K562 (cell line): Measurements from ENCODE around the gene ZNF672. TPM values are rescaled to one million over a fixed set of nuclear protein-coding genes. Genes with fewer than 3 reads are reported as not detected.

Source experiments
- ATAC-seq: fragments of 200-7000 bp; cut with Tn5 transposase; 3 replicates; pipeline ENCODE4 v1.9.1; 2020; ENCODE audit warnings: moderate library complexity
- BruUV-seq: library from RNA; stranded (reverse); fragments of 400-500 nt; replicated peaks from 2 replicates; lab custom pipeline; 2021; lab: Mats Ljungman, UMichigan
- CTCF ChIA-PET: fragments of 300-600 bp; formaldehyde crosslinking; extraction: SDS; loops from one replicate; lab custom pipeline; 2021; ENCODE audit warnings: low intra/inter-chr PET ratio; lab: Yijun Ruan, JAX
- POLR2A ChIA-PET: fragments of 300-600, 350-650 bp; sonication (Branson Sonifier 250); formaldehyde crosslinking; extraction: SDS; loops from one replicate; lab custom pipeline; 2021; ENCODE audit warnings: antibody characterized with exemption, inconsistent platforms; lab: Yijun Ruan, JAX
- DNase-seq, 4 experiments: peaks; one replicate each; pipeline versions ENCODE4 v3.0.0 to v3.0.0-alpha.2; 2011 to 2018; ENCODE audit warnings: low spot score in 3 of 4, mixed read lengths in 3 of 4; ENCODE audit errors: extremely low read depth in 1 of 4
- FAIRE-seq: peaks from 2 replicates; lab custom pipeline; 2011; peaks lifted over from hg19 to GRCh38; lab: Jason Lieb, UNC
- H2AFZ ChIP-seq: 2 replicates; pipeline ENCODE4 v1.6.0; 2011; ENCODE audit warnings: low read depth, low read length, control low read depth, inconsistent platforms
- H3K27ac ChIP-seq: fragments of 200-600 bp; 3 replicates; pipeline ENCODE4 v1.8.0; 2011; ENCODE audit warnings: low read depth, mild to moderate bottlenecking, control low read depth, inconsistent platforms, low read length, moderate library complexity, mixed read lengths; ENCODE audit errors: extremely low read depth
- H3K27me3 ChIP-seq, 2 experiments: fragments of 300-600 bp in 1 of 2; 2 replicates in 1 of 2; 3 replicates in 1 of 2; pipeline versions ENCODE4 v1.6.0 to v1.8.0; 2011; ENCODE audit warnings: inconsistent platforms in 2 of 2, low read length in 2 of 2, mild to moderate bottlenecking in 1 of 2, mixed read lengths in 1 of 2, moderate library complexity in 1 of 2; ENCODE audit not compliant: control insufficient read depth in 2 of 2, insufficient read depth in 2 of 2
- H3K36me3 ChIP-seq: fragments of 300-600 bp; 3 replicates; pipeline ENCODE4 v1.8.0; 2011; ENCODE audit warnings: mild to moderate bottlenecking, low read length, inconsistent platforms; ENCODE audit not compliant: control insufficient read depth, insufficient read depth
- H3K4me1 ChIP-seq, 2 experiments: fragments of 200-600 bp in 1 of 2; replicated peaks in 1 of 2; 2 replicates in 1 of 2; 3 replicates in 1 of 2; pipeline versions ENCODE4 v1.5.1 to v1.8.0; 2011; ENCODE audit warnings: inconsistent platforms in 2 of 2, low read length in 2 of 2, mild to moderate bottlenecking in 1 of 2, mixed read lengths in 1 of 2, moderate library complexity in 1 of 2; ENCODE audit not compliant: control insufficient read depth in 2 of 2, insufficient read depth in 2 of 2
- H3K4me2 ChIP-seq: 2 replicates; pipeline ENCODE4 v1.6.1; 2011; ENCODE audit warnings: low read length, control low read depth, inconsistent platforms, mixed read lengths; ENCODE audit not compliant: insufficient read depth
- H3K4me3 ChIP-seq: fragments of 200-600 bp; sonication (generic), shearing (Covaris generic); 2 replicates; pipeline ENCODE4 v1.5.1; 2016; ENCODE audit warnings: control low read depth, inconsistent platforms
- H3K79me2 ChIP-seq: fragments of 200-600 bp; 3 replicates; pipeline ENCODE4 v1.8.0; 2011; ENCODE audit warnings: low read length, inconsistent platforms; ENCODE audit not compliant: control insufficient read depth, insufficient read depth
- H3K9ac ChIP-seq, 2 experiments: 2 replicates each; pipeline versions ENCODE4 v1.6.0 to v1.6.1; 2011; ENCODE audit warnings: low read depth in 2 of 2, low read length in 2 of 2, control low read depth in 1 of 2, inconsistent platforms in 1 of 2, mild to moderate bottlenecking in 1 of 2, mixed read lengths in 1 of 2; ENCODE audit not compliant: insufficient read depth in 1 of 2
- H3K9me1 ChIP-seq: one replicate; pipeline ENCODE4 v1.6.0; 2011; ENCODE audit warnings: inconsistent platforms, mild to moderate bottlenecking, low read length, moderate library complexity; ENCODE audit not compliant: control insufficient read depth, insufficient read depth
- H3K9me3 ChIP-seq: replicated peaks from 2 replicates; pipeline ENCODE4 v1.5.1; 2011; ENCODE audit warnings: low read depth, low read length, inconsistent platforms; ENCODE audit not compliant: control insufficient read depth, insufficient read depth
- H4K20me1 ChIP-seq: replicated peaks from 2 replicates; pipeline ENCODE4 v1.6.1; 2011; ENCODE audit warnings: low read length, inconsistent platforms, mixed read lengths; ENCODE audit not compliant: control insufficient read depth, insufficient read depth
- CHD1 ChIP-seq: fragments of 200-600 bp; sonication (generic); IDR thresholded peaks from one replicate; pipeline ENCODE4 v1.6.1; 2012; ENCODE audit warnings: mild to moderate bottlenecking, moderate library complexity, low read length, inconsistent platforms
- CHD4 ChIP-seq: fragments of 200-600 bp; sonication (generic); IDR thresholded peaks from 3 replicates; pipeline ENCODE4 v1.6.1; 2012; ENCODE audit warnings: low read depth, mild to moderate bottlenecking, mixed read lengths, low read length, inconsistent platforms; ENCODE audit not compliant: insufficient read depth, insufficient replicate concordance, poor library complexity, severe bottlenecking
- FOXA1 ChIP-seq: fragments of 450-650 bp; IDR thresholded peaks from 2 replicates; pipeline ENCODE4 v1.6.1; 2016; ENCODE audit warnings: mild to moderate bottlenecking, borderline replicate concordance
- HNRNPLL ChIP-seq: fragments of 200-400 bp; formaldehyde crosslinking; IDR thresholded peaks from 2 replicates; pipeline ENCODE4 v1.6.1; 2017; ENCODE audit warnings: low read length, low read depth, mild to moderate bottlenecking; ENCODE audit not compliant: poor library complexity, severe bottlenecking
- MEIS2 ChIP-seq: fragments of 450-650 bp; IDR thresholded peaks from 2 replicates; pipeline ENCODE4 v1.6.1; 2014; ENCODE audit warnings: mild to moderate bottlenecking; ENCODE audit not compliant: partially characterized antibody
- NFYB ChIP-seq: IDR thresholded peaks from 2 replicates; pipeline ENCODE4 v1.6.1; 2011; ENCODE audit warnings: mild to moderate bottlenecking, moderate library complexity; ENCODE audit not compliant: insufficient read length; ENCODE audit errors: extremely low read depth
- POLR2A ChIP-seq: fragments of 450-650 bp; conservative IDR thresholded peaks from 2 replicates; pipeline ENCODE4 v1.6.1; 2016
- POLR2AphosphoS2 ChIP-seq: IDR thresholded peaks from 2 replicates; pipeline ENCODE4 v1.6.1; 2012; ENCODE audit warnings: low read length, improper control_type of control experiment
- PTBP1 ChIP-seq: fragments of 200-400 bp; formaldehyde crosslinking; IDR thresholded peaks from 2 replicates; pipeline ENCODE4 v1.6.1; 2017; ENCODE audit warnings: low read depth, low read length
- RBFOX2 ChIP-seq: fragments of 200-400 bp; formaldehyde crosslinking; IDR thresholded peaks from 2 replicates; pipeline ENCODE4 v1.6.1; 2017; ENCODE audit warnings: low read depth, mild to moderate bottlenecking, low read length, moderate library complexity
- SMAD2 ChIP-seq: fragments of 150-350 bp; IDR thresholded peaks from 2 replicates; pipeline ENCODE4 v1.6.1; 2014; ENCODE audit warnings: low read depth, mild to moderate bottlenecking, low read length
- SMC3 ChIP-seq: conservative IDR thresholded peaks from 2 replicates; pipeline ENCODE4 v1.6.1; 2011; ENCODE audit warnings: low read depth, low read length, improper control_type of control experiment; ENCODE audit not compliant: insufficient read depth
- SUPT5H ChIP-seq: fragments of 450-650 bp; IDR thresholded peaks from 2 replicates; pipeline ENCODE4 v1.6.1; 2016
- ZFP1 ChIP-seq: fragments of 450-650 bp; formaldehyde crosslinking; IDR thresholded peaks from 2 replicates; pipeline ENCODE4 v1.4.0; 2020; ENCODE audit warnings: mild to moderate bottlenecking, mixed read lengths
- ZNF140 ChIP-seq: fragments of 250-450 bp; sonication (Bioruptor Pico); IDR thresholded peaks from 2 replicates; pipeline ENCODE4 v1.8.0; 2021; ENCODE audit warnings: moderate library complexity, mild to moderate bottlenecking, inconsistent platforms
- ZNF512 ChIP-seq: IDR thresholded peaks from 2 replicates; pipeline ENCODE4 v1.6.1; 2016; ENCODE audit warnings: missing genetic modification characterization, missing compliant biosample characterization
- WGBS: fragments of 100-300 bp; shearing (Covaris generic); methylation state at CpG from one replicate; pipeline ENCODE4 v1.1.6; 2016; ENCODE audit warnings: low coverage, mixed read lengths; ENCODE audit not compliant: insufficient coverage; ENCODE audit errors: missing lambda C conversion rate; 5-methylcytosine and 5-hydroxymethylcytosine counted together
- in situ Hi-C: fragments of 300-500 bp; cut with MboI; formaldehyde crosslinking; loops from 4 replicates; pipeline ENCODE4 v1.15.0; 2018; ENCODE audit warnings: inconsistent platforms, mixed read lengths
- intact Hi-C: fragments of 100-400 bp; cut with micrococcal nuclease; formaldehyde crosslinking; loops from 2 replicates; pipeline ENCODE4 v1.14.2; 2022
- polyA plus RNA-seq, 8 experiments: library from polyadenylated mRNA; depleted of rRNA in 4 of 8; stranded (reverse) in 5 of 8; unstranded in 3 of 8; fragments of >200 nt; fragmentation: Nextera tagmentation in 2 of 8; fragmentation: Illumina TruSeq in 1 of 8; extraction: Ambion mirVana in 2 of 8; extraction: Trizol in 1 of 8; gene quantifications; 2 replicates each; pipeline versions ENCODE4 v1.2.1 to v1.2.3, GENCODE V29; 2011 to 2014; ENCODE audit warnings: inconsistent platforms in 1 of 8, missing spikeins in 1 of 8
- total RNA-seq, 7 experiments: library from RNA; depleted of rRNA in 6 of 7; stranded (reverse); fragments of >200 nt in 6 of 7; fragmentation: Illumina TruSeq in 2 of 7; extraction: Trizol in 2 of 7; gene quantifications; 2 replicates each; pipeline versions ENCODE4 v1.2.1 to v1.2.3, GENCODE V29; 2011 to 2021; ENCODE audit warnings: low replicate concordance in 1 of 7
- TF ChIP-seq, protein P1 (sequence below): fragments of 250-450 bp; sonication (Bioruptor Pico); IDR thresholded peaks from 2 replicates; pipeline ENCODE4 v1.5.0; 2021
- TF ChIP-seq, protein P2 (sequence below): fragments of 450-650 bp; formaldehyde crosslinking; IDR thresholded peaks from 2 replicates; pipeline ENCODE4 v1.4.0; 2020; ENCODE audit warnings: mild to moderate bottlenecking

The ZNF672 gene
- total and polyA plus RNA-seq, 9 of the 15 experiments (the other 6 are each of a cell fraction or from before 2014, with no cell fraction given), result 1.9 to 57.9 (median 24.1) TPM

DNA sequence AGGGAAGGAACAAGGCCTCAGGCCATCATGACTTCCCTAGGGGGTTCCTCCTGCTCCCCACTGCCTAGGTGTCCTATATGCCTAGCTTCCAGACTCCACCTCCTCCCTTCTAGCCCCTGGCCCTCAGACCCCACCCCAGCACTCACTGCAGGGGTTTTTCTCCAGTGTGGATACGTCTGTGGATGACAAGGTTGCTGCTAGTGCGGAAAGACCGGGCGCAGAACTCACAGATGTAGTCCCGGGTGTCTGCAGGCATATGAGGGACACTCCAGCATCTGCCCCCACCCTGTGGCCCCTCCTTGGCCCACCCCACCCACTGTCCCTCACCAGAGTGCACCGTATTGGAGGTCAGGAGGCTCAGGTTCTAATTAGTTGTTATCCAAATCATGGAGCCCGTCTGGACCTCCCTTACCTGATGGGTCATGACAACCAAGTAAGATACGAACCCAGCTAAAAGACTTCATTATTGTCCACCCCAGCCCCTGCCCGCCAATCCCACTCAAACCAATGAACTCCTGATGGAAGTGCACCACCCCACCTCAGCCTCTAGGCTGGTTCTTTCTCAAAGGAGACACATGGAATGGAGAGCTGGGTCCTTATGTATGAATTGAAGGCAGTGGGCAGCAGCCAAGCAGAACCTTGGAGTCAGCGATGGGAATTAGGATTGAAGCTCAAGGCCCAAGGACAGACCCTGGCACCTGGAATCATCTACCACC lies 12.7 kb downstream of the ZNF672 start (continued):
- TF ChIP-seq, protein P1, sequence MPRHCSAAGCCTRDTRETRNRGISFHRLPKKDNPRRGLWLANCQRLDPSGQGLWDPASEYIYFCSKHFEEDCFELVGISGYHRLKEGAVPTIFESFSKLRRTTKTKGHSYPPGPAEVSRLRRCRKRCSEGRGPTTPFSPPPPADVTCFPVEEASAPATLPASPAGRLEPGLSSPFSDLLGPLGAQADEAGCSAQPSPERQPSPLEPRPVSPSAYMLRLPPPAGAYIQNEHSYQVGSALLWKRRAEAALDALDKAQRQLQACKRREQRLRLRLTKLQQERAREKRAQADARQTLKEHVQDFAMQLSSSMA (CRISPR knock-in tag), result no peak
- TF ChIP-seq CHD4, result no peak
- TF ChIP-seq HNRNPLL, result no peak
- no peak for TF ChIP-seq NFYB
- peak; percentile 9; the same call in 1 of the 2 replicates for TF ChIP-seq POLR2AphosphoS2
- TF ChIP-seq MEIS2, result no peak

GRCh38 chr1:248851390-248851789 lies 13.4 kb downstream of the ZNF672 start:
- POLR2A ChIA-PET, result interaction anchor here (0.9 to 2.5 kb wide), 3 partner anchors 8 to 13 kb away, joined by 3 to 14 read pairs (median 6); partner anchors contain the start of gene ZNF672
- TF ChIP-seq POLR2A, result peak; percentile 67; the same call in 1 of the 2 replicates
- no peak for TF ChIP-seq ZNF140 (CRISPR knock-in tag)
- TF ChIP-seq SMC3, result no peak
- no peak for TF ChIP-seq ZNF512 (tag)
- no peak for TF ChIP-seq CHD1
- TF ChIP-seq, protein P2, sequence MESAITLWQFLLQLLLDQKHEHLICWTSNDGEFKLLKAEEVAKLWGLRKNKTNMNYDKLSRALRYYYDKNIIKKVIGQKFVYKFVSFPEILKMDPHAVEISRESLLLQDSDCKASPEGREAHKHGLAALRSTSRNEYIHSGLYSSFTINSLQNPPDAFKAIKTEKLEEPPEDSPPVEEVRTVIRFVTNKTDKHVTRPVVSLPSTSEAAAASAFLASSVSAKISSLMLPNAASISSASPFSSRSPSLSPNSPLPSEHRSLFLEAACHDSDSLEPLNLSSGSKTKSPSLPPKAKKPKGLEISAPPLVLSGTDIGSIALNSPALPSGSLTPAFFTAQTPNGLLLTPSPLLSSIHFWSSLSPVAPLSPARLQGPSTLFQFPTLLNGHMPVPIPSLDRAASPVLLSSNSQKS, result no peak
- no peak for TF ChIP-seq ZFP1 (CRISPR knock-in tag)
- peak; percentile 42 for TF ChIP-seq RBFOX2
- no peak for TF ChIP-seq FOXA1
- TF ChIP-seq PTBP1, result 0 out of 2 replicates have a peak, but pooled peaks have one; percentile 22
- TF ChIP-seq SUPT5H, result peak; percentile 48
- no peak for TF ChIP-seq SMAD2

More at GRCh38 chr1:248851390-248851789, 13.4 kb downstream of the ZNF672 start:
- peaks cover 4% of the 10 kb centered on the region; the same call in 1 of the 2 replicates for H4K20me1 ChIP-seq
- no peak overlapping the region; the same call in 2 of the 3 replicates for H3K27ac ChIP-seq
- H2AFZ ChIP-seq, result no peak overlapping the region
- H3K9me3 ChIP-seq, result no peaks in the 10 kb centered on the region
- no peak overlapping the region for H3K4me3 ChIP-seq
- in situ Hi-C loops, result no loop called here
- CTCF ChIA-PET, result no interaction called here
- intact Hi-C loops, result no loop called here
- H3K9me1 ChIP-seq, result peaks cover 3% of the 10 kb centered on the region
- H3K79me2 ChIP-seq, result peaks cover 36% of the 10 kb centered on the region
- no TSS peak for BruUV-seq
- peaks cover 17 to 32% of the 10 kb centered on the region in 2 experiments; a peak in 4 of 5 replicates for H3K4me1 ChIP-seq
- H3K27me3 ChIP-seq, result no peaks in the 10 kb centered on the region
- no peak overlapping the region for H3K4me2 ChIP-seq
- ATAC-seq (peak; percentile 18), FAIRE-seq (no peak), DNase-seq (peak in 1 of 4 experiments; percentile 32)
- WGBS, result 83% methylated on average over 2 of the region's 2 CpGs
- H3K36me3 ChIP-seq, result peaks cover 99% of the 10 kb centered on the region
- H3K9ac ChIP-seq, result peak overlapping the region in 1 of 2 experiments; percentile 31; a peak in 1 of 4 replicates
